Measurements from ENCODE around the gene LRRC63. TPM values are rescaled to one million over a fixed set of nuclear protein-coding genes. Genes with fewer than 3 reads are reported as not detected.
A peak's percentile ranks its signal among the peaks of the same experiment; 100 is the strongest.

The LRRC63 gene
- polyA plus RNA-seq, 3 donors, result 0.36 TPM; not detected in 2

DNA sequence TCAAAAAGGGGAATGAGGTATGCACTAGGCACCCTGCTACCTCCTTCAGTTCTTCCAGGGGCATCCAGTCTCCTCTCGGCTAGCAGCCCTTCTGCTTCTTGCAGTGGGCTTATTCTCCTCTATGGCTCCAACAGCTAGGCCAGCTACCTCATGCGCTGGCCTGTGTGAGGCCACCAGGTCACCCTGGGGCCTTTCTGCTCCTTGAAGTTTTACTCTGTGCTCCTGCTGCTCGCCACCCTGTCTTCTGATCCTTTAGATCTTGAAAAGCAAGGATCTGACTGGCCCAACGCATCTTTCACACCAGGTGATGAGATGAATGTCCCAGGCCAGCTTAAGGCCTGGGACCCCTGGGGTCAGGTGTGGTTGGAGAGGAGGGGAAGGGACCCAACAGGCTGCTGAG lies 109.1 kb downstream of the LRRC63 start:
- peak overlapping the region; percentile 87 to 97 (median 95) for H3K27ac Mint-ChIP-seq
- peak overlapping the region in 2 of 3 experiments; percentile 15 to 26 for H3K4me3 ChIP-seq (replicated peaks in 1 of 3; ENCODE audit: low read depth in 2 of 3, low read length in 3 of 3)
- H3K27ac ChIP-seq (ENCODE audit: low read depth in 1 of 2, low read length in 2 of 2), result peak overlapping the region; percentile 65 to 77
- intact Hi-C loops (cut with micrococcal nuclease), result loop anchor here (5.0 to 10.0 kb wide), 3 partner anchors 66 to 154 kb away; partner anchors contain the start of genes LCP1 (in 1 of the 2) and RUBCNL (in 1 of the 2)
- H3K4me1 Mint-ChIP-seq, result peaks cover 58% of the 10 kb centered on the region
- peaks cover 0 to 3% (median 0%) of the 10 kb centered on the region in 3 donors for H3K27me3 Mint-ChIP-seq (ENCODE audit: low read depth in 3 of 3)
- no peaks in the 10 kb centered on the region for H4K20me1 ChIP-seq (ENCODE audit: insufficient read depth, low read length)
- H3K4me3 Mint-ChIP-seq, result peak overlapping the region in 1 of 2 donors; percentile 1
- H3K9me3 ChIP-seq (replicated peaks in 1 of 2; ENCODE audit: control insufficient read depth in 1 of 2, insufficient read depth in 1 of 2, low read length in 2 of 2), result no peaks in the 10 kb centered on the region
- no peaks in the 10 kb centered on the region for H3K27me3 ChIP-seq (ENCODE audit: control insufficient read depth in 2 of 2, insufficient read depth in 2 of 2, low read length in 2 of 2)
- no peaks in the 10 kb centered on the region for H3K36me3 Mint-ChIP-seq
- no peaks in the 10 kb centered on the region for H3K79me2 ChIP-seq (ENCODE audit: insufficient read depth, low read length)
- H3K9me3 Mint-ChIP-seq, result peaks cover 0 to 7% (median 0%) of the 10 kb centered on the region in 7 donors
- peak overlapping the region; percentile 51 for H3K4me2 ChIP-seq (replicated peaks; ENCODE audit: extremely low read depth, low read length, poor library complexity, severe bottlenecking)
- no peak overlapping the region for H2AFZ ChIP-seq (ENCODE audit: insufficient read depth, low read depth, low read length, poor library complexity, severe bottlenecking)
- TF ChIP-seq, protein P1, sequence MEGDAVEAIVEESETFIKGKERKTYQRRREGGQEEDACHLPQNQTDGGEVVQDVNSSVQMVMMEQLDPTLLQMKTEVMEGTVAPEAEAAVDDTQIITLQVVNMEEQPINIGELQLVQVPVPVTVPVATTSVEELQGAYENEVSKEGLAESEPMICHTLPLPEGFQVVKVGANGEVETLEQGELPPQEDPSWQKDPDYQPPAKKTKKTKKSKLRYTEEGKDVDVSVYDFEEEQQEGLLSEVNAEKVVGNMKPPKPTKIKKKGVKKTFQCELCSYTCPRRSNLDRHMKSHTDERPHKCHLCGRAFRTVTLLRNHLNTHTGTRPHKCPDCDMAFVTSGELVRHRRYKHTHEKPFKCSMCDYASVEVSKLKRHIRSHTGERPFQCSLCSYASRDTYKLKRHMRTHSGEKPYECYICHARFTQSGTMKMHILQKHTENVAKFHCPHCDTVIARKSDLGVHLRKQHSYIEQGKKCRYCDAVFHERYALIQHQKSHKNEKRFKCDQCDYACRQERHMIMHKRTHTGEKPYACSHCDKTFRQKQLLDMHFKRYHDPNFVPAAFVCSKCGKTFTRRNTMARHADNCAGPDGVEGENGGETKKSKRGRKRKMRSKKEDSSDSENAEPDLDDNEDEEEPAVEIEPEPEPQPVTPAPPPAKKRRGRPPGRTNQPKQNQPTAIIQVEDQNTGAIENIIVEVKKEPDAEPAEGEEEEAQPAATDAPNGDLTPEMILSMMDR (IDR thresholded peaks at IDR 0.05), result no peak
- H3K4me1 ChIP-seq (ENCODE audit: control insufficient read depth in 1 of 2, insufficient read depth in 2 of 2, low read length in 2 of 2), result peaks cover 32 to 52% of the 10 kb centered on the region in 2 donors
- no peak for DNase-seq
- H3K36me3 ChIP-seq (replicated peaks in 1 of 2; ENCODE audit: control insufficient read depth in 1 of 2, insufficient read depth in 2 of 2, low read length in 2 of 2), result no peaks in the 10 kb centered on the region
- WGBS (ENCODE audit: insufficient coverage), result 91% methylated on average over 4 of the region's 4 CpGs
- H3K9ac ChIP-seq (ENCODE audit: insufficient read depth, low read length, poor library complexity, severe bottlenecking), result no peak overlapping the region

DNA sequence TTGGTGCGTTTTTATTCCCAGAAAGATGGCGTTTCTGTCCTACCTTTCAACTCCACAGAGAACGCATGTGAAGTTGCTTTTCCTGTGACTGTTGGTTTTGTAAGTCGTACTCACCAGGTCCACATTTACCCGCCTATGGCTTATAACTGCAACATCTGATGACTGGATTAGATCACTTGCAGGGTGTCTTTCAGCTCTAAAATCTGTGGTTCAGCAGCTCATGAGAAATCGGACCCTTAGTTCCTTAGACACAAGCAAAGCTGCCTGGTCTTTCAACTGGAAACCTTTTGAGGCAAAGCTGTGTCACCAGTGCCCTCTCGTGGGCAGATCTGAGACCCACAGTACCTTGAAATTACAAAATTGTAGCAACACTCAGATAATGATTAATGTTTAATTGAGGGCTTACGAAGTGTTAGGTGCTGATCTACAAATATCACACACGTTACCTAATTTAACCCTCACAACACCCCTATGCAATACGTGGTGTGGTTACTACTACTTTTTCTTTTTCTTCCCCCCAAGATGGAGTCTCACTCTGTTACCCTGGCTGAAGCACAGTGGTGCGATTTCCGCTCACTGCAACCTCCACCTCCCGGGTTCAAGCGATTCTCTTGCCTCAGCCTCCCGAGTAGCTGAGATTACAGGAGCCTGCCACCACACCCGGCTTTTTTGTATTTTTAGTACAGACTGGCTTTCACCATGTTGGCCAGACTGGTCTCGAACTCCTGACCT lies 109.9 kb downstream of the LRRC63 start:
- H3K4me3 Mint-ChIP-seq, result peak overlapping the region in 1 of 2 donors; percentile 51
- peak overlapping the region; percentile 87 to 97 (median 95) for H3K27ac Mint-ChIP-seq

More for the DNA sequence above, 109.9 kb downstream of the LRRC63 start:
- Histone ChIP-seq H3K36me3 (replicated peaks in 1 of 2; ENCODE audit: control insufficient read depth in 1 of 2, insufficient read depth in 2 of 2, low read length in 2 of 2) (no peaks in the 10 kb centered on the region), H3K9ac (ENCODE audit: insufficient read depth, low read length, poor library complexity, severe bottlenecking) (no peak overlapping the region), H2AFZ (ENCODE audit: insufficient read depth, low read depth, low read length, poor library complexity, severe bottlenecking) (peak overlapping the region; percentile 1), H3K27me3 (ENCODE audit: control insufficient read depth in 2 of 2, insufficient read depth in 2 of 2, low read length in 2 of 2) (no peaks in the 10 kb centered on the region), H3K4me2 (replicated peaks; ENCODE audit: extremely low read depth, low read length, poor library complexity, severe bottlenecking) (peak overlapping the region; percentile 51), H3K4me3 (replicated peaks in 1 of 3; ENCODE audit: low read depth in 2 of 3, low read length in 3 of 3) (peak overlapping the region in 2 of 3 experiments; percentile 15 to 26), H3K79me2 (ENCODE audit: insufficient read depth, low read length) (no peaks in the 10 kb centered on the region), H3K27ac (ENCODE audit: low read depth in 1 of 2, low read length in 2 of 2) (peak overlapping the region in 1 of 2 donors; percentile 77), H3K4me1 (ENCODE audit: control insufficient read depth in 1 of 2, insufficient read depth in 2 of 2, low read length in 2 of 2) (peaks cover 32 to 45% of the 10 kb centered on the region in 2 donors), H4K20me1 (ENCODE audit: insufficient read depth, low read length) (no peaks in the 10 kb centered on the region), H3K9me3 (replicated peaks in 1 of 2; ENCODE audit: control insufficient read depth in 1 of 2, insufficient read depth in 1 of 2, low read length in 2 of 2) (no peaks in the 10 kb centered on the region)
- Mint-ChIP-seq H3K9me3 (peaks cover 0 to 7% (median 0%) of the 10 kb centered on the region in 7 donors), H3K4me1 (peaks cover 59% of the 10 kb centered on the region), H3K27me3 (ENCODE audit: low read depth in 3 of 3) (peaks cover 0 to 3% (median 0%) of the 10 kb centered on the region in 3 donors), H3K36me3 (no peaks in the 10 kb centered on the region)
- peak; percentile 74 to 87 (median 86) for DNase-seq
- WGBS (ENCODE audit: insufficient coverage), result 57% methylated on average over 12 of the region's 17 CpGs
- TF ChIP-seq, protein P1 (IDR thresholded peaks at IDR 0.05), result peak; percentile 88
- intact Hi-C loops (cut with micrococcal nuclease), result loop anchor here (5.0 to 10.0 kb wide), 3 partner anchors 66 to 154 kb away; partner anchors contain the start of genes LCP1 (in 1 of the 2) and RUBCNL (in 1 of the 2)

All from CD14-positive monocyte (primary cell).